KOPT-K1 (cell line): ENCODE measurements around the gene THSD7A.
"Not testable (repeated sequence)": the region's sequence is repeated elsewhere in the genome, so short reads cannot be mapped to it uniquely, and the experiment has no call there.

Experiments
- H3K27ac ChIP-seq: fragments of 200-600 bp; sonication (generic); 2 replicates; pipeline ENCODE4 v1.5.1; 2016; ENCODE audit warnings: antibody characterized with exemption, mild to moderate bottlenecking, low read depth, low read length; ENCODE audit not compliant: poor library complexity, severe bottlenecking
- H3K36me3 ChIP-seq: fragments of 200-600 bp; sonication (generic); 2 replicates; pipeline ENCODE4 v1.5.1; 2017; ENCODE audit warnings: antibody characterized with exemption, mild to moderate bottlenecking, low read length, moderate library complexity; ENCODE audit not compliant: insufficient read depth
- H3K9me3 ChIP-seq: fragments of 200-600 bp; sonication (generic); 2 replicates; pipeline ENCODE4 v1.5.1; 2017; ENCODE audit warnings: antibody characterized with exemption, low read length, mild to moderate bottlenecking; ENCODE audit not compliant: insufficient read depth, poor library complexity, severe bottlenecking

Gene THSD7A

GRCh38 chr7:11461946-11462345 is 370.1 kb downstream of the THSD7A start:
- H3K9me3 ChIP-seq, result no peaks in the 10 kb centered on the region
- no peak overlapping the region for H3K27ac ChIP-seq
- no peaks in the 10 kb centered on the region for H3K36me3 ChIP-seq

GRCh38 chr7:11458736-11459483 is 373.1 kb downstream of the THSD7A start:
- Histone ChIP-seq H3K9me3 (no peaks in the 10 kb centered on the region), H3K36me3 (no peaks in the 10 kb centered on the region), H3K27ac (no peak overlapping the region)

GRCh38 chr7:11457419-11457818 is 374.6 kb downstream of the THSD7A start:
- H3K9me3 ChIP-seq, result no peaks in the 10 kb centered on the region
- no peaks in the 10 kb centered on the region for H3K36me3 ChIP-seq
- no peak overlapping the region for H3K27ac ChIP-seq

- H3K27ac ChIP-seq, result no peak overlapping the region
- H3K9me3 ChIP-seq, result no peaks in the 10 kb centered on the region
- no peaks in the 10 kb centered on the region for H3K36me3 ChIP-seq
Observed at GRCh38 chr7:11456574-11456973, 375.4 kb downstream of the THSD7A start.

GRCh38 chr7:11452476-11452875 is 379.5 kb downstream of the THSD7A start:
- no peaks in the 10 kb centered on the region for H3K9me3 ChIP-seq
- H3K36me3 ChIP-seq, result no peaks in the 10 kb centered on the region
- H3K27ac ChIP-seq, result no peak overlapping the region

- no peaks in the 10 kb centered on the region for H3K9me3 ChIP-seq
- H3K36me3 ChIP-seq, result no peaks in the 10 kb centered on the region
- no peak overlapping the region for H3K27ac ChIP-seq
Observed at GRCh38 chr7:11450281-11450680, 381.7 kb downstream of the THSD7A start.

- Histone ChIP-seq H3K9me3 (no peaks in the 10 kb centered on the region), H3K36me3 (no peaks in the 10 kb centered on the region)
Observed at GRCh38 chr7:11449316-11449715, 382.7 kb downstream of the THSD7A start.

GRCh38 chr7:11448323-11448722 is 383.7 kb downstream of the THSD7A start:
- H3K36me3 ChIP-seq, result no peaks in the 10 kb centered on the region
- H3K27ac ChIP-seq, result no peak overlapping the region
- H3K9me3 ChIP-seq, result no peaks in the 10 kb centered on the region

More at GRCh38 chr7:11449316-11449715, 382.7 kb downstream of the THSD7A start:
- H3K27ac ChIP-seq, result no peak overlapping the region

GRCh38 chr7:11447106-11447505 is 384.9 kb downstream of the THSD7A start:
- H3K36me3 ChIP-seq, result no peaks in the 10 kb centered on the region
- no peak overlapping the region for H3K27ac ChIP-seq
- H3K9me3 ChIP-seq, result no peaks in the 10 kb centered on the region

- not testable (repeated sequence) for H3K9me3 ChIP-seq, H3K27ac ChIP-seq, H3K36me3 ChIP-seq
Observed at GRCh38 chr7:11443934-11444333, 388.1 kb downstream of the THSD7A start.

- Histone ChIP-seq H3K9me3 (no peaks in the 10 kb centered on the region), H3K36me3 (no peaks in the 10 kb centered on the region), H3K27ac (no peak overlapping the region)
Observed at GRCh38 chr7:11437994-11438393, 394.0 kb downstream of the THSD7A start.

GRCh38 chr7:11436773-11437524 is 395.0 kb downstream of the THSD7A start:
- H3K9me3 ChIP-seq, result no peaks in the 10 kb centered on the region
- no peaks in the 10 kb centered on the region for H3K36me3 ChIP-seq

GRCh38 chr7:11436316-11436715 is 395.7 kb downstream of the THSD7A start:
- Histone ChIP-seq H3K27ac (no peak overlapping the region), H3K36me3 (no peaks in the 10 kb centered on the region), H3K9me3 (no peaks in the 10 kb centered on the region)

More at GRCh38 chr7:11436773-11437524, 395.0 kb downstream of the THSD7A start:
- H3K27ac ChIP-seq, result no peak overlapping the region

GRCh38 chr7:11434366-11434765 is 397.6 kb downstream of the THSD7A start:
- no peaks in the 10 kb centered on the region for H3K9me3 ChIP-seq
- H3K36me3 ChIP-seq, result no peaks in the 10 kb centered on the region
- H3K27ac ChIP-seq, result no peak overlapping the region

- H3K9me3 ChIP-seq, result no peaks in the 10 kb centered on the region
- no peak overlapping the region for H3K27ac ChIP-seq
- H3K36me3 ChIP-seq, result no peaks in the 10 kb centered on the region
Observed at GRCh38 chr7:11430841-11431240, 401.2 kb downstream of the THSD7A start.

GRCh38 chr7:11430112-11430511 is 401.9 kb downstream of the THSD7A start:
- Histone ChIP-seq H3K27ac (no peak overlapping the region), H3K36me3 (no peaks in the 10 kb centered on the region), H3K9me3 (no peaks in the 10 kb centered on the region)
